GM12878 (cell line): ENCODE data around the gene LRP10. TPM values are rescaled to one million over a fixed set of nuclear protein-coding genes. Genes with fewer than 3 reads are reported as not detected.

ENCODE experiments used
- BACH1 ChIP-seq: fragments of 450-650 bp; IDR thresholded peaks from 2 replicates; pipeline ENCODE4 v1.6.1; 2017; ENCODE audit warnings: mild to moderate bottlenecking, borderline replicate concordance
- CBX3 ChIP-seq: fragments of 200-600 bp; sonication (generic); IDR thresholded peaks from 2 replicates; pipeline ENCODE4 v1.6.1; 2016; ENCODE audit warnings: low read depth, borderline replicate concordance
- CEBPB ChIP-seq, 2 experiments: fragments of 150-350 bp in 1 of 2; IDR thresholded peaks; 2 replicates each; pipeline ENCODE4 v1.6.1; 2012 to 2014; ENCODE audit warnings: low read depth in 2 of 2, low read length in 2 of 2, borderline replicate concordance in 1 of 2, inconsistent platforms in 1 of 2
- MYC ChIP-seq: IDR thresholded peaks from 2 replicates; pipeline ENCODE4 v1.6.1; 2011; ENCODE audit warnings: mild to moderate bottlenecking, low read length, moderate library complexity, inconsistent platforms; ENCODE audit not compliant: insufficient read depth, insufficient replicate concordance, insufficient read length, severe bottlenecking
- NBN ChIP-seq: fragments of 450-650 bp; IDR thresholded peaks from 2 replicates; pipeline ENCODE4 v1.6.1; 2016
- NR2C2 ChIP-seq: IDR thresholded peaks from 2 replicates; pipeline ENCODE4 v1.6.1; 2011; ENCODE audit warnings: borderline replicate concordance, low read depth; ENCODE audit not compliant: control insufficient read depth, insufficient read length
- NR2F1 ChIP-seq: fragments of 450-650 bp; conservative IDR thresholded peaks from 2 replicates; pipeline ENCODE4 v1.6.1; 2017; ENCODE audit warnings: mild to moderate bottlenecking
- RUNX3 ChIP-seq: IDR thresholded peaks from 2 replicates; pipeline ENCODE4 v1.6.1; 2012; ENCODE audit warnings: low read length, inconsistent platforms
- SMC3 ChIP-seq: IDR thresholded peaks from 2 replicates; pipeline ENCODE4 v1.6.1; 2011; ENCODE audit warnings: low read length, improper control_type of control experiment, borderline replicate concordance
- TARDBP ChIP-seq: IDR thresholded peaks from 2 replicates; pipeline ENCODE4 v1.6.1; 2016; ENCODE audit warnings: borderline replicate concordance
- WRNIP1 ChIP-seq: IDR thresholded peaks from 2 replicates; pipeline ENCODE4 v1.6.1; 2011; ENCODE audit warnings: low read depth, low read length, improper control_type of control experiment, borderline replicate concordance
- polyA plus RNA-seq, 11 experiments: library from polyadenylated mRNA; depleted of rRNA in 4 of 11; unstranded in 6 of 11; stranded (reverse) in 5 of 11; fragments of >200 nt; fragmentation: Nextera tagmentation in 4 of 11; fragmentation: Illumina TruSeq in 1 of 11; extraction: Ambion mirVana in 4 of 11; extraction: Trizol in 1 of 11; gene quantifications; 1 replicate in 1 of 11; 2 replicates in 10 of 11; pipeline versions ENCODE4 v1.2.1 to v1.2.3, GENCODE V29; 2011 to 2016; ENCODE audit warnings: inconsistent platforms in 2 of 11, missing spikeins in 2 of 11, low read depth in 1 of 11
- total RNA-seq, 4 experiments: library from RNA; depleted of rRNA in 3 of 4; stranded (reverse); fragments of >200 nt in 3 of 4; fragmentation: Illumina TruSeq in 1 of 4; extraction: Trizol in 1 of 4; gene quantifications; 2 replicates each; pipeline versions ENCODE4 v1.2.1 to v1.2.3, GENCODE V29; 2013 to 2021
- TF ChIP-seq, protein P1 (sequence below): IDR thresholded peaks from 2 replicates; pipeline ENCODE4 v1.6.1; 2012; ENCODE audit warnings: improper control_type of control experiment, low read depth, low read length; ENCODE audit not compliant: insufficient replicate concordance
- TF ChIP-seq, protein P2 (sequence below): IDR thresholded peaks from 2 replicates; pipeline ENCODE4 v1.6.1; 2011; ENCODE audit warnings: borderline replicate concordance, low read depth, mild to moderate bottlenecking, moderate library complexity, low read length; ENCODE audit not compliant: insufficient read depth, poor library complexity, severe bottlenecking

LRP10 gene
- total and polyA plus RNA-seq, 10 of the 15 experiments (the other 5 are each of a cell fraction or from before 2014, with no cell fraction given) = 3.0 to 56.9 (median 20.9) TPM

DNA sequence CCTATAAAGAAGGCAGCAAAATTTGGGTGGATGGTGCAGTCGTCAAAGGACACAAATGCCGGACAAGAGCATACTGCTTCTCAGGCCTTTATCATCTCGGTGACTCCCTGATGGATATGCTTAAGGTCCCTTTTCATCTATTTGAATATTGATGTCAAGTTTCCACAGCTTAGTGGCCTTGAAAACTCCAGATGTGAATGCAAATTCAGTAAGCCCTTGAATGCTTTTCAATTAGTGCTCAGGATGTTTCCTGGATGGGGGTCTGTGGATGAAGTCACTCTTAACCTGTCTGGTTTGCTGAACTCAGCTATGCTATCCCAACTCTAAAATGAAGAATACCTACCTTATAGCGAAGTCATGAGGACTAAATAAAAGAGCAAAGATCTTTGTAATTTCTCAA is 22.2 kb downstream of the LRP10 start (continued):
- TF ChIP-seq, protein P1, sequence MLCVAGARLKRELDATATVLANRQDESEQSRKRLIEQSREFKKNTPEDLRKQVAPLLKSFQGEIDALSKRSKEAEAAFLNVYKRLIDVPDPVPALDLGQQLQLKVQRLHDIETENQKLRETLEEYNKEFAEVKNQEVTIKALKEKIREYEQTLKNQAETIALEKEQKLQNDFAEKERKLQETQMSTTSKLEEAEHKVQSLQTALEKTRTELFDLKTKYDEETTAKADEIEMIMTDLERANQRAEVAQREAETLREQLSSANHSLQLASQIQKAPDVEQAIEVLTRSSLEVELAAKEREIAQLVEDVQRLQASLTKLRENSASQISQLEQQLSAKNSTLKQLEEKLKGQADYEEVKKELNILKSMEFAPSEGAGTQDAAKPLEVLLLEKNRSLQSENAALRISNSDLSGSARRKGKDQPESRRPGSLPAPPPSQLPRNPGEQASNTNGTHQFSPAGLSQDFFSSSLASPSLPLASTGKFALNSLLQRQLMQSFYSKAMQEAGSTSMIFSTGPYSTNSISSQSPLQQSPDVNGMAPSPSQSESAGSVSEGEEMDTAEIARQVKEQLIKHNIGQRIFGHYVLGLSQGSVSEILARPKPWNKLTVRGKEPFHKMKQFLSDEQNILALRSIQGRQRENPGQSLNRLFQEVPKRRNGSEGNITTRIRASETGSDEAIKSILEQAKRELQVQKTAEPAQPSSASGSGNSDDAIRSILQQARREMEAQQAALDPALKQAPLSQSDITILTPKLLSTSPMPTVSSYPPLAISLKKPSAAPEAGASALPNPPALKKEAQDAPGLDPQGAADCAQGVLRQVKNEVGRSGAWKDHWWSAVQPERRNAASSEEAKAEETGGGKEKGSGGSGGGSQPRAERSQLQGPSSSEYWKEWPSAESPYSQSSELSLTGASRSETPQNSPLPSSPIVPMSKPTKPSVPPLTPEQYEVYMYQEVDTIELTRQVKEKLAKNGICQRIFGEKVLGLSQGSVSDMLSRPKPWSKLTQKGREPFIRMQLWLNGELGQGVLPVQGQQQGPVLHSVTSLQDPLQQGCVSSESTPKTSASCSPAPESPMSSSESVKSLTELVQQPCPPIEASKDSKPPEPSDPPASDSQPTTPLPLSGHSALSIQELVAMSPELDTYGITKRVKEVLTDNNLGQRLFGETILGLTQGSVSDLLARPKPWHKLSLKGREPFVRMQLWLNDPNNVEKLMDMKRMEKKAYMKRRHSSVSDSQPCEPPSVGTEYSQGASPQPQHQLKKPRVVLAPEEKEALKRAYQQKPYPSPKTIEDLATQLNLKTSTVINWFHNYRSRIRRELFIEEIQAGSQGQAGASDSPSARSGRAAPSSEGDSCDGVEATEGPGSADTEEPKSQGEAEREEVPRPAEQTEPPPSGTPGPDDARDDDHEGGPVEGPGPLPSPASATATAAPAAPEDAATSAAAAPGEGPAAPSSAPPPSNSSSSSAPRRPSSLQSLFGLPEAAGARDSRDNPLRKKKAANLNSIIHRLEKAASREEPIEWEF = no peak
- TF ChIP-seq, protein P2, sequence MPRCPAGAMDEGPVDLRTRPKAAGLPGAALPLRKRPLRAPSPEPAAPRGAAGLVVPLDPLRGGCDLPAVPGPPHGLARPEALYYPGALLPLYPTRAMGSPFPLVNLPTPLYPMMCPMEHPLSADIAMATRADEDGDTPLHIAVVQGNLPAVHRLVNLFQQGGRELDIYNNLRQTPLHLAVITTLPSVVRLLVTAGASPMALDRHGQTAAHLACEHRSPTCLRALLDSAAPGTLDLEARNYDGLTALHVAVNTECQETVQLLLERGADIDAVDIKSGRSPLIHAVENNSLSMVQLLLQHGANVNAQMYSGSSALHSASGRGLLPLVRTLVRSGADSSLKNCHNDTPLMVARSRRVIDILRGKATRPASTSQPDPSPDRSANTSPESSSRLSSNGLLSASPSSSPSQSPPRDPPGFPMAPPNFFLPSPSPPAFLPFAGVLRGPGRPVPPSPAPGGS = no peak
- TF ChIP-seq NR2C2 (no peak), MYC (no peak), TARDBP (no peak), RUNX3 (no peak), NR2F1 (no peak), CEBPB (IDR thresholded peaks at IDR 0.05; ENCODE audit: borderline replicate concordance in 1 of 2, low read depth in 2 of 2, low read length in 2 of 2) (no peak), WRNIP1 (no peak), BACH1 (no peak), SMC3 (no peak), NBN (no peak), CBX3 (no peak)
